Endothelial cell of umbilical vein (primary cell): ENCODE results near the gene CT47A1. TPM values are rescaled to one million over a fixed set of nuclear protein-coding genes. Genes with fewer than 3 reads are reported as not detected.
A peak's percentile ranks its signal among the peaks of the same experiment; 100 is the strongest.

Experiments used
- BruUV-seq: library from RNA; stranded (reverse); fragments of 400-500 nt; replicated peaks from 2 replicates; lab custom pipeline; 2021; lab: Mats Ljungman, UMichigan
- CTCF ChIA-PET: fragments of 300-600, 350-600 bp; sonication (Branson Sonifier 250); formaldehyde crosslinking; loops from one replicate; lab custom pipeline; 2021; ENCODE audit warnings: antibody characterized with exemption, inconsistent platforms; lab: Charles Lee
- POLR2A ChIA-PET: fragments of 300-600, 350-600 bp; sonication (Branson Sonifier 250); formaldehyde crosslinking; loops from one replicate; lab custom pipeline; 2021; ENCODE audit warnings: antibody characterized with exemption, inconsistent platforms; lab: Charles Lee
- DNase-seq: peaks from one replicate; pipeline ENCODE4 v3.0.0-alpha.2; 2011; ENCODE audit warnings: low read depth, low spot score
- FAIRE-seq: peaks from 2 replicates; lab custom pipeline; 2011; peaks lifted over from hg19 to GRCh38; lab: Jason Lieb, UNC
- H2AFZ ChIP-seq: 2 replicates; pipeline ENCODE4 v1.6.0; 2012; ENCODE audit warnings: low read depth, low read length, control low read depth, inconsistent platforms
- H3K27ac ChIP-seq: 2 replicates; pipeline ENCODE4 v1.5.1; 2011; ENCODE audit warnings: low read depth, mild to moderate bottlenecking, control low read depth, low read length, moderate library complexity; ENCODE audit not compliant: insufficient read depth
- H3K27me3 ChIP-seq, 2 experiments: 2 replicates each; pipeline versions ENCODE4 v1.6.0 to v1.6.1; 2011; ENCODE audit warnings: low read length in 2 of 2, mixed read lengths in 1 of 2; ENCODE audit not compliant: control insufficient read depth in 2 of 2, insufficient read depth in 2 of 2
- H3K36me3 ChIP-seq, 2 experiments: 2 replicates in 1 of 2; 3 replicates in 1 of 2; pipeline ENCODE4 v1.5.1; 2011; ENCODE audit warnings: low read length in 2 of 2, mild to moderate bottlenecking in 1 of 2, moderate library complexity in 1 of 2; ENCODE audit not compliant: control insufficient read depth in 2 of 2, insufficient read depth in 2 of 2; ENCODE audit errors: extremely low read depth in 1 of 2
- H3K4me1 ChIP-seq: 3 replicates; pipeline ENCODE4 v1.5.1; 2011; ENCODE audit warnings: mild to moderate bottlenecking, low read length; ENCODE audit not compliant: control insufficient read depth, insufficient read depth; ENCODE audit errors: extremely low read depth
- H3K4me2 ChIP-seq: 2 replicates; pipeline ENCODE4 v1.6.1; 2011; ENCODE audit warnings: low read length, control low read depth, mixed read lengths; ENCODE audit not compliant: insufficient read depth
- H3K4me3 ChIP-seq, 3 experiments: fragments of 200-600 bp in 1 of 3; sonication (generic), shearing (Covaris generic) in 1 of 3; replicated peaks in 1 of 3; 2 replicates each; pipeline ENCODE4 v1.5.1; 2011 to 2016; ENCODE audit warnings: control low read depth in 3 of 3, low read length in 3 of 3, mild to moderate bottlenecking in 2 of 3, inconsistent platforms in 1 of 3, low read depth in 1 of 3, moderate library complexity in 1 of 3; ENCODE audit not compliant: insufficient read depth in 1 of 3
- H3K79me2 ChIP-seq: 2 replicates; pipeline ENCODE4 v1.6.0; 2012; ENCODE audit warnings: low read length, inconsistent platforms; ENCODE audit not compliant: control insufficient read depth, insufficient read depth
- H3K9ac ChIP-seq: replicated peaks from 2 replicates; pipeline ENCODE3; 2011; ENCODE audit warnings: low read length, control low read depth; ENCODE audit not compliant: insufficient read depth; ENCODE audit errors: extremely low read depth
- H3K9me1 ChIP-seq: replicated peaks from 3 replicates; pipeline ENCODE4 v1.6.0; 2011; ENCODE audit warnings: mild to moderate bottlenecking, low read length; ENCODE audit not compliant: control insufficient read depth, insufficient read depth; ENCODE audit errors: extremely low read depth
- H3K9me3 ChIP-seq: replicated peaks from 2 replicates; pipeline ENCODE4 v1.5.1; 2012; ENCODE audit warnings: low read length, inconsistent platforms; ENCODE audit not compliant: control insufficient read depth, insufficient read depth
- H4K20me1 ChIP-seq: replicated peaks from 2 replicates; pipeline ENCODE3; 2011; ENCODE audit warnings: mild to moderate bottlenecking, low read length; ENCODE audit not compliant: control insufficient read depth, insufficient read depth; ENCODE audit errors: extremely low read depth
- CTCF ChIP-seq, 2 donors: IDR thresholded peaks; 1 replicate in 1 of 2; 2 replicates in 1 of 2; pipeline ENCODE4 v1.5.1; 2011; ENCODE audit warnings: low read length in 2 of 2, mild to moderate bottlenecking in 2 of 2, moderate library complexity in 2 of 2, control low read depth in 1 of 2, inconsistent platforms in 1 of 2, low read depth in 1 of 2; ENCODE audit not compliant: insufficient read depth in 1 of 2; ENCODE audit errors: extremely low read depth in 1 of 2
- EZH2 ChIP-seq: IDR thresholded peaks from 2 replicates; pipeline ENCODE4 v1.6.1; 2012; ENCODE audit warnings: borderline replicate concordance, low read depth, mild to moderate bottlenecking, moderate library complexity, low read length, inconsistent platforms; ENCODE audit not compliant: severe bottlenecking
- FOS ChIP-seq: IDR thresholded peaks from 2 replicates; pipeline ENCODE4 v1.6.1; 2011; ENCODE audit warnings: mild to moderate bottlenecking, low read length, moderate library complexity, borderline replicate concordance; ENCODE audit not compliant: insufficient read depth
- GATA2 ChIP-seq: IDR thresholded peaks from 2 replicates; pipeline ENCODE4 v1.7.0; 2011; ENCODE audit warnings: low read depth, mild to moderate bottlenecking, moderate library complexity, mixed read lengths, low read length; ENCODE audit not compliant: insufficient read length, insufficient read depth
- JUN ChIP-seq: IDR thresholded peaks from 2 replicates; pipeline ENCODE4 v1.6.1; 2011; ENCODE audit warnings: borderline replicate concordance, low read depth; ENCODE audit not compliant: insufficient read length, insufficient read depth
- MAX ChIP-seq: IDR thresholded peaks from 2 replicates; pipeline ENCODE4 v1.6.1; 2011; ENCODE audit not compliant: insufficient read depth, insufficient read length
- MYC ChIP-seq: IDR thresholded peaks from one replicate; pipeline ENCODE4 v1.6.1; 2011; ENCODE audit warnings: mild to moderate bottlenecking, low read depth, low read length
- POLR2A ChIP-seq: IDR thresholded peaks from 2 replicates; pipeline ENCODE4 v1.6.1; 2012; ENCODE audit warnings: low read depth, mild to moderate bottlenecking, control low read depth, low read length
- POLR2AphosphoS5 ChIP-seq: IDR thresholded peaks from 2 replicates; pipeline ENCODE4 v1.6.1; 2012; ENCODE audit warnings: low read depth, mild to moderate bottlenecking, control low read depth, low read length, moderate library complexity; ENCODE audit not compliant: insufficient read depth
- dilution Hi-C: fragments of 300-500 bp; cut with MboI; formaldehyde crosslinking; loops from one replicate; pipeline ENCODE4 v1.15.0; 2019; ENCODE audit warnings: low sequenced_read_pairs; ENCODE audit not compliant: extremely low pct_ligation_motif_present
- intact Hi-C: fragments of 100-400 bp; cut with micrococcal nuclease; formaldehyde crosslinking; loops from one replicate; pipeline ENCODE4 v1.10.0; 2022
- polyA plus RNA-seq, 4 experiments: library from polyadenylated mRNA; depleted of rRNA in 3 of 4; stranded (reverse) in 3 of 4; unstranded in 1 of 4; fragments of >200 nt; gene quantifications; 2 replicates each; pipeline versions ENCODE4 v1.2.1 to v1.2.3, GENCODE V29; 2011 to 2012; ENCODE audit warnings: missing spikeins in 1 of 4
- total RNA-seq: library from RNA; stranded (reverse); gene quantifications from 2 replicates; pipeline ENCODE4 v1.2.3, GENCODE V29; 2021

Gene CT47A1
- total and polyA plus RNA-seq, 2 donors (not counting 3 experiments of a cell fraction or from before 2014, with no cell fraction given) = not detected

GRCh38 chrX:121000589-121000988, 15.0 kb upstream of the CT47A1 start:
- Histone ChIP-seq H3K27ac (no peak overlapping the region), H3K36me3 (no peaks in the 10 kb centered on the region), H3K9ac (no peak overlapping the region), H2AFZ (no peak overlapping the region), H3K79me2 (no peaks in the 10 kb centered on the region), H3K4me2 (no peak overlapping the region), H3K27me3 (no peaks in the 10 kb centered on the region), H3K4me1 (no peaks in the 10 kb centered on the region), H4K20me1 (no peaks in the 10 kb centered on the region), H3K9me1 (no peaks in the 10 kb centered on the region), H3K9me3 (no peaks in the 10 kb centered on the region), H3K4me3 (no peak overlapping the region)
- no peak for TF ChIP-seq CTCF (IDR thresholded peaks at IDR 0.05; ENCODE audit: extremely low read depth in 1 of 2, insufficient read depth in 1 of 2, low read depth in 1 of 2, low read length in 2 of 2)
- CTCF ChIA-PET = no interaction called here
- POLR2A ChIA-PET = no interaction called here
- dilution Hi-C loops (no loop called here), intact Hi-C loops (no loop called here)
- BruUV-seq = no TSS peak
- FAIRE-seq = no peak
- DNase-seq = peak; percentile 1

GRCh38 chrX:120999413-120999812, 13.9 kb upstream of the CT47A1 start:
- Histone ChIP-seq H3K4me1 (no peaks in the 10 kb centered on the region), H3K9me1 (no peaks in the 10 kb centered on the region), H3K9me3 (no peaks in the 10 kb centered on the region), H3K27ac (no peak overlapping the region), H3K9ac (no peak overlapping the region), H2AFZ (no peak overlapping the region), H3K4me3 (no peak overlapping the region), H3K4me2 (no peak overlapping the region), H4K20me1 (no peaks in the 10 kb centered on the region), H3K27me3 (no peaks in the 10 kb centered on the region), H3K36me3 (no peaks in the 10 kb centered on the region), H3K79me2 (no peaks in the 10 kb centered on the region)
- TF ChIP-seq POLR2AphosphoS5 (no peak), JUN (no peak), MAX (no peak), POLR2A (no peak), GATA2 (no peak), FOS (no peak), CTCF (IDR thresholded peaks at IDR 0.05; ENCODE audit: extremely low read depth in 1 of 2, insufficient read depth in 1 of 2, low read depth in 1 of 2, low read length in 2 of 2) (no peak), MYC (no peak), EZH2 (no peak)
- ChIA-PET POLR2A (no interaction called here), CTCF (no interaction called here)
- dilution Hi-C loops (no loop called here), intact Hi-C loops (no loop called here)
- no peak for FAIRE-seq
- no TSS peak for BruUV-seq
- DNase-seq = no peak
